ENCODE measurements around the gene RTL10. TPM values are rescaled to one million over a fixed set of nuclear protein-coding genes. Genes with fewer than 3 reads are reported as not detected.

The RTL10 gene
- total and polyA plus RNA-seq, 2 of the 4 experiments (the other 2 are of a cell fraction), result 8.6 to 12.1 TPM

DNA sequence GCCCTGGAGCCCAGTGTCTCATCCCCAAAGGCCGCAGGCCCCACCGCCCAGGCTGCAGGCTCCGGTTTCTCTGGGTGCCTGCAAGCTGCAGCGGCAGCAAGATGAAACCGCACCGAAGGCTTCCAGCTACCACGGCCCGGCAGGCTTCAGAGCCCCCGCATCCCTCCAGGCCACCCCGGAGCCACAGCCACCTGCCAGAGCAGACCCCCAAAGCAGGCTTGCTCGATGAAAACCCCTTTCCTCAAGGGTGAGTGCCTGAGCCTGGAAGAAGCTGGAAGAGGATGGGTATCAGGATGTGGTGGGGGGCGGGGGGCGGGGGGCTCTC, 24.5 kb upstream of the RTL10 start:
- POLR2A ChIA-PET (ENCODE audit: unreplicated experiment), result no interaction called here
- Histone ChIP-seq H3K79me1 (ENCODE audit: low read depth in 1 of 2, low read length in 2 of 2) (peaks cover 18 to 48% of the 10 kb centered on the region in 2 experiments), H2BK120ac (ENCODE audit: low read depth, low read length) (peak overlapping the region; percentile 87), H2BK15ac (ENCODE audit: low read depth, low read length) (peak overlapping the region; percentile 87; the same call in 2 of the 3 replicates), H3K36me3 (ENCODE audit: control insufficient read depth, insufficient read depth, low read length) (no peaks in the 10 kb centered on the region), H2BK20ac (ENCODE audit: low read depth, low read length) (peak overlapping the region; percentile 27), H2AK9ac (replicated peaks; ENCODE audit: low read depth, low read length, poor library complexity) (peak overlapping the region; percentile 47), H3K14ac (replicated peaks; ENCODE audit: low read depth, low read length) (no peak overlapping the region; the same call in 1 of the 2 replicates), H3K4ac (ENCODE audit: low read depth, low read length) (peak overlapping the region; percentile 91), H4K20me1 (ENCODE audit: insufficient read depth, low read length) (peaks cover 4% of the 10 kb centered on the region), H3K4me3 (ENCODE audit: insufficient read depth, low read depth, low read length) (no peak overlapping the region), H2AFZ (replicated peaks; ENCODE audit: low read length, poor library complexity) (peak overlapping the region; percentile 40), H3K27ac (ENCODE audit: insufficient read depth, low read length) (peak overlapping the region; percentile 70), H4K5ac (ENCODE audit: low read depth, low read length) (peak overlapping the region; percentile 72), H3K4me2 (ENCODE audit: low read depth, low read length) (no peak overlapping the region), H3K18ac (ENCODE audit: low read depth, low read length) (peak overlapping the region; percentile 44; the same call in 1 of the 2 replicates), H3K9me1 (ENCODE audit: insufficient read depth, low read length) (peaks cover 51% of the 10 kb centered on the region), H3K4me1 (ENCODE audit: control insufficient read depth, insufficient read depth, low read length) (peaks cover 54% of the 10 kb centered on the region), H4K91ac (ENCODE audit: insufficient read depth, low read depth, low read length) (peak overlapping the region; percentile 96), H2AK5ac (ENCODE audit: low read depth, low read length) (peak overlapping the region; percentile 80), H3K23ac (ENCODE audit: low read depth, low read length) (no peak overlapping the region), H3K9ac (ENCODE audit: low read depth, low read length) (no peak overlapping the region), H2BK5ac (ENCODE audit: low read depth, low read length, poor library complexity, severe bottlenecking) (peak overlapping the region; percentile 97), H4K8ac (ENCODE audit: low read depth in 2 of 2, low read length in 2 of 2) (peak overlapping the region; percentile 60 to 65; a peak in 3 of 4 replicates), H3K56ac (ENCODE audit: extremely low read depth, insufficient read depth, low read length) (no peak overlapping the region), H3K27me3 (ENCODE audit: control insufficient read depth, insufficient read depth, low read length) (no peaks in the 10 kb centered on the region), H3K9me3 (ENCODE audit: control insufficient read depth, insufficient read depth, low read length) (no peaks in the 10 kb centered on the region)
- BruUV-seq (replicated peaks), result no TSS peak
- intact Hi-C loops (cut with micrococcal nuclease) (no loop called here), dilution Hi-C loops (cut with HindIII; ENCODE audit: low sequenced_read_pairs, unreplicated experiment) (no loop called here), in situ Hi-C loops (cut with MboI; ENCODE audit: low sequenced_read_pairs) (no loop called here)
- TF ChIP-seq RFX5 (IDR thresholded peaks at IDR 0.05; ENCODE audit: low read depth, low read length), result no peak
- TF ChIP-seq, protein P1, sequence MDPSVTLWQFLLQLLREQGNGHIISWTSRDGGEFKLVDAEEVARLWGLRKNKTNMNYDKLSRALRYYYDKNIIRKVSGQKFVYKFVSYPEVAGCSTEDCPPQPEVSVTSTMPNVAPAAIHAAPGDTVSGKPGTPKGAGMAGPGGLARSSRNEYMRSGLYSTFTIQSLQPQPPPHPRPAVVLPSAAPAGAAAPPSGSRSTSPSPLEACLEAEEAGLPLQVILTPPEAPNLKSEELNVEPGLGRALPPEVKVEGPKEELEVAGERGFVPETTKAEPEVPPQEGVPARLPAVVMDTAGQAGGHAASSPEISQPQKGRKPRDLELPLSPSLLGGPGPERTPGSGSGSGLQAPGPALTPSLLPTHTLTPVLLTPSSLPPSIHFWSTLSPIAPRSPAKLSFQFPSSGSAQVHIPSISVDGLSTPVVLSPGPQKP (IDR thresholded peaks at IDR 0.05; ENCODE audit: borderline replicate concordance, low read depth, low read length), result no peak
- 100% methylated on average over 4 of the region's 13 CpGs; no CpG with 5 or more reads in 1 of the 2 experiments for WGBS, 2 experiments (ENCODE audit: extremely low coverage in 2 of 2, insufficient read length in 1 of 2)
- ATAC-seq (ENCODE audit: low read depth) (no peak), DNase-seq (no peak)
- CTCF ChIA-PET, result interaction anchor here (0.6 kb wide), 1 partner anchor 78 kb away, joined by 4 read pairs; no protein-coding TSS in a partner anchor
